Measurements from ENCODE around the gene PLXNA4. TPM values are rescaled to one million over a fixed set of nuclear protein-coding genes. Genes with fewer than 3 reads are reported as not detected.

PLXNA4 gene
- total and polyA plus RNA-seq, 9 of the 15 experiments (the other 6 are each of a cell fraction or from before 2014, with no cell fraction given): under 0.01 to 0.09 TPM; not detected in 7

- TF ChIP-seq, protein P1, sequence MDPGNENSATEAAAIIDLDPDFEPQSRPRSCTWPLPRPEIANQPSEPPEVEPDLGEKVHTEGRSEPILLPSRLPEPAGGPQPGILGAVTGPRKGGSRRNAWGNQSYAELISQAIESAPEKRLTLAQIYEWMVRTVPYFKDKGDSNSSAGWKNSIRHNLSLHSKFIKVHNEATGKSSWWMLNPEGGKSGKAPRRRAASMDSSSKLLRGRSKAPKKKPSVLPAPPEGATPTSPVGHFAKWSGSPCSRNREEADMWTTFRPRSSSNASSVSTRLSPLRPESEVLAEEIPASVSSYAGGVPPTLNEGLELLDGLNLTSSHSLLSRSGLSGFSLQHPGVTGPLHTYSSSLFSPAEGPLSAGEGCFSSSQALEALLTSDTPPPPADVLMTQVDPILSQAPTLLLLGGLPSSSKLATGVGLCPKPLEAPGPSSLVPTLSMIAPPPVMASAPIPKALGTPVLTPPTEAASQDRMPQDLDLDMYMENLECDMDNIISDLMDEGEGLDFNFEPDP (CRISPR knock-in tag; IDR thresholded peaks at IDR 0.05): no peak
- TF ChIP-seq ZNF134 (CRISPR knock-in tag; conservative IDR thresholded peaks at IDR 0.05): no peak
- TF ChIP-seq ZNF830 (CRISPR knock-in tag; IDR thresholded peaks at IDR 0.05): no peak
These were observed at the start of gene PLXNA4 (continued) for GRCh38 chr7:132575982-132576720.

DNA sequence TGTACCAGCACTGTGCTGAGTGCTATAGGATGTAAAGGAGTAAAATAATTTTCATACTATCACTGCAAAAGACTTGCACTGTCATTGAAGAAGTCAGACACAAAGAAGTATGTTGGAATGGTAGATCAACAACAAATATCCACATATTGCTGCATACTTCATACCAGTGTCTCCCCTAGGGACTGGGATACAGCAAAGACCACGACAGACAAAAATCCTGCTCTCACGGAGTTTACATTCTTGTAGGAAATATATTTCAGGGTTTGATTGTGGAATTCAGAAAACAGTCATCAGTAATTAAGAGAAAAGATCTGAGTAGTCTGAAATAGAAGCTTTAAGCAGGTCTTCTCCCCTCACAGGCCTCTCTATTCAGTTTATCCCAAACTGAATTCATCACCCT lies 49.4 kb upstream of the PLXNA4 start:
- H3K9ac ChIP-seq (ENCODE audit: insufficient read depth in 1 of 2, low read depth in 2 of 2, low read length in 2 of 2): no peak overlapping the region
- intact Hi-C loops (cut with micrococcal nuclease): no loop called here
- ATAC-seq (no peak), FAIRE-seq (no peak), DNase-seq (ENCODE audit: extremely low read depth in 1 of 4, low spot score in 3 of 4) (no peak)
- H3K79me2 ChIP-seq (ENCODE audit: control insufficient read depth, insufficient read depth, low read length): no peaks in the 10 kb centered on the region
- WGBS (ENCODE audit: insufficient coverage, low coverage, missing lambda C conversion rate): 0% methylated on average over 2 of the region's 2 CpGs
- H3K36me3 ChIP-seq (ENCODE audit: control insufficient read depth, insufficient read depth, low read length): no peaks in the 10 kb centered on the region
- H3K27ac ChIP-seq (ENCODE audit: extremely low read depth, low read depth, low read length): no peak overlapping the region
- H3K4me2 ChIP-seq (ENCODE audit: insufficient read depth, low read length): no peak overlapping the region
- no peak overlapping the region for H3K4me3 ChIP-seq
- CTCF ChIA-PET (ENCODE audit: low intra/inter-chr PET ratio): no interaction called here
- H3K4me1 ChIP-seq (replicated peaks in 1 of 2; ENCODE audit: control insufficient read depth in 2 of 2, insufficient read depth in 2 of 2, low read length in 2 of 2): no peaks in the 10 kb centered on the region
- BruUV-seq (replicated peaks): no TSS peak
- no peaks in the 10 kb centered on the region for H3K9me3 ChIP-seq (replicated peaks; ENCODE audit: control insufficient read depth, insufficient read depth, low read depth, low read length)
- H3K9me1 ChIP-seq (ENCODE audit: control insufficient read depth, insufficient read depth, low read length): no peaks in the 10 kb centered on the region
- POLR2A ChIA-PET: no interaction called here
- H4K20me1 ChIP-seq (replicated peaks; ENCODE audit: control insufficient read depth, insufficient read depth, low read length): no peaks in the 10 kb centered on the region; the same call in 1 of the 2 replicates
- H2AFZ ChIP-seq (ENCODE audit: low read depth, low read length): no peak overlapping the region
- in situ Hi-C loops (cut with MboI): no loop called here
- peaks cover 4 to 9% of the 10 kb centered on the region in 2 experiments; a peak in 2 of 5 replicates for H3K27me3 ChIP-seq (ENCODE audit: control insufficient read depth in 2 of 2, insufficient read depth in 2 of 2, low read length in 2 of 2)
- TF ChIP-seq, protein P2, sequence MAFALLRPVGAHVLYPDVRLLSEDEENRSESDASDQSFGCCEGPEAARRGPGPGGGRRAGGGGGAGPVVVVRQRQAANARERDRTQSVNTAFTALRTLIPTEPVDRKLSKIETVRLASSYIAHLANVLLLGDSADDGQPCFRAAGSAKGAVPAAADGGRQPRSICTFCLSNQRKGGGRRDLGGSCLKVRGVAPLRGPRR (CRISPR knock-in tag; IDR thresholded peaks at IDR 0.05): no peak
- TF ChIP-seq ZC3H8 (IDR thresholded peaks at IDR 0.05): no peak
- no peak for TF ChIP-seq BRF2 (IDR thresholded peaks at IDR 0.05; ENCODE audit: borderline replicate concordance, insufficient read depth, insufficient read length)
- TF ChIP-seq HNRNPLL (IDR thresholded peaks at IDR 0.05; ENCODE audit: low read depth, low read length, poor library complexity, severe bottlenecking): no peak
- TF ChIP-seq, protein P3, sequence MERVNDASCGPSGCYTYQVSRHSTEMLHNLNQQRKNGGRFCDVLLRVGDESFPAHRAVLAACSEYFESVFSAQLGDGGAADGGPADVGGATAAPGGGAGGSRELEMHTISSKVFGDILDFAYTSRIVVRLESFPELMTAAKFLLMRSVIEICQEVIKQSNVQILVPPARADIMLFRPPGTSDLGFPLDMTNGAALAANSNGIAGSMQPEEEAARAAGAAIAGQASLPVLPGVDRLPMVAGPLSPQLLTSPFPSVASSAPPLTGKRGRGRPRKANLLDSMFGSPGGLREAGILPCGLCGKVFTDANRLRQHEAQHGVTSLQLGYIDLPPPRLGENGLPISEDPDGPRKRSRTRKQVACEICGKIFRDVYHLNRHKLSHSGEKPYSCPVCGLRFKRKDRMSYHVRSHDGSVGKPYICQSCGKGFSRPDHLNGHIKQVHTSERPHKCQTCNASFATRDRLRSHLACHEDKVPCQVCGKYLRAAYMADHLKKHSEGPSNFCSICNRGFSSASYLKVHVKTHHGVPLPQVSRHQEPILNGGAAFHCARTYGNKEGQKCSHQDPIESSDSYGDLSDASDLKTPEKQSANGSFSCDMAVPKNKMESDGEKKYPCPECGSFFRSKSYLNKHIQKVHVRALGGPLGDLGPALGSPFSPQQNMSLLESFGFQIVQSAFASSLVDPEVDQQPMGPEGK (CRISPR knock-in tag; IDR thresholded peaks at IDR 0.05; ENCODE audit: borderline replicate concordance): no peak
- TF ChIP-seq DACH1 (IDR thresholded peaks at IDR 0.05; ENCODE audit: partially characterized antibody): no peak
- TF ChIP-seq ZNF699 (CRISPR knock-in tag; IDR thresholded peaks at IDR 0.05; ENCODE audit: insufficient replicate concordance): no peak
- TF ChIP-seq ZNF717 (CRISPR knock-in tag; IDR thresholded peaks at IDR 0.05): no peak
- TF ChIP-seq, protein P4, sequence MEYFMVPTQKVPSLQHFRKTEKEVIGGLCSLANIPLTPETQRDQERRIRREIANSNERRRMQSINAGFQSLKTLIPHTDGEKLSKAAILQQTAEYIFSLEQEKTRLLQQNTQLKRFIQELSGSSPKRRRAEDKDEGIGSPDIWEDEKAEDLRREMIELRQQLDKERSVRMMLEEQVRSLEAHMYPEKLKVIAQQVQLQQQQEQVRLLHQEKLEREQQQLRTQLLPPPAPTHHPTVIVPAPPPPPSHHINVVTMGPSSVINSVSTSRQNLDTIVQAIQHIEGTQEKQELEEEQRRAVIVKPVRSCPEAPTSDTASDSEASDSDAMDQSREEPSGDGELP (CRISPR knock-in tag; IDR thresholded peaks at IDR 0.05; ENCODE audit: borderline replicate concordance): no peak
- no peak for TF ChIP-seq NCOA4 (IDR thresholded peaks at IDR 0.05; ENCODE audit: partially characterized antibody)
- TF ChIP-seq HDAC1 (IDR thresholded peaks at IDR 0.05): no peak
- TF ChIP-seq ERF (CRISPR knock-in tag; IDR thresholded peaks at IDR 0.05): no peak
